NCI-H1436 treated with DMSO at 0.1 percent for 48 hours (cell line): ENCODE data around the gene GBX2.
A peak's percentile ranks its signal among the peaks of the same experiment; 100 is the strongest.

Source experiments
- DNase-seq: peaks from one replicate; lab custom pipeline; 2025; lab: John Stamatoyannopoulos, UW

GBX2 gene

GRCh38 chr2:236180831-236181453 is 12.8 kb upstream of the GBX2 start:
- DNase-seq, result no peak

GRCh38 chr2:236180076-236180816 is 12.1 kb upstream of the GBX2 start:
- DNase-seq, result no peak

DNA sequence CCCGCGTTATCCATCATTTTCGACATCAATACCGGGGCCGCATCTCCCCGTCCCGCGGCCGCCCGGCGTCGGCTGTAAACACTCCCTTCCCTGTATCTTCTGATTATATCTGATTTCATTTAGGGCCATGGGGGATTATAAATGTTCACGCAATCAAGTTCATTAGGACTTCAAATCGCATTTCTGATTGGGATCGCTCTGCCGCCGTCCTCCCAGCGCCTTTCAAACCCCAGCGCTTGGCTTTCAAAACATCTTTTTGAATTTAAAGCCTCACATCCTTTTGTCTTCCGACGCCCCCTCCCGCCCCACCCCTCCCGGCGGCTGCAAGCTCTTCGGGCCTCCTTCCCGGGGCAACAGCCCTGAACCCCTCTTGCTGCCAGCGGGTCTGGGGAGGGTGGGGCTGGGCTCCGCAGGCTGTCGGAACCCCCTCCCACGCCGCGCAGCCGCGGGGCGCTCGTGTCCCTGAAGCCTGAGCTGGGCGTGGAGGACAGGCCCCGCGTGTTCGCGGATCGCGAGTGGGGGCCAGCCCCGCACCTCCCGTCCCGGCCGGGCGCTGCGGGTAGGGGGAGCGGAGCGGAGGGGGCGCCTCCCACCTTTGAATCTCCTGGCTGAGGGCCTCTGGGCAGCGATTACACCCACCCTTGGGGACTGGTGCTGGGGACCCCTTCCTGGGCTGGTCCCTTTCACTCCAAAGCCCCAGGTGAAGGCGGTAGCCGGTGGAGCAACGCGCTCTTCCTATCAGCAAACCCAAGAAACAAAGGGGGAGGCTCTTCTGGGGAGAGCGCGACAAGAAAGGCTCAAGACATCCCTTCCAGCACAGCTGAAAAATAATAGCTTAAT is 11.3 kb upstream of the GBX2 start:
- no peak for DNase-seq

DNA sequence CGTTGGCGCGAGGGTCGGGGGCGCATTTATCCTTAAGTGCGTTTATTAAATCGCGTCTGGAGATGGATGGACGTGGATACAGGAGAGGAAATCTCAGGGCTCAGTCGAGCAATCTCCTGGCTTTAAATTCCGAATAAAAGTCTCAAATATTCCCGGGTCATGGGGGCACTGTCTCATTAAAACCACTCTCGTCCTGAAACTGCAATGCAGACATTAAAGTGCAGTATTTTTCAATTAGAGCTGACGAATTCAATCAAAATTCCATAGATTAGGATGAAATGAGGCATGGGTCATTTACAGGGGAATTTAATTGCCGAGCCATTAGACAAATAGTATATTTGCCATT is 10.7 kb upstream of the GBX2 start:
- no peak for DNase-seq

DNA sequence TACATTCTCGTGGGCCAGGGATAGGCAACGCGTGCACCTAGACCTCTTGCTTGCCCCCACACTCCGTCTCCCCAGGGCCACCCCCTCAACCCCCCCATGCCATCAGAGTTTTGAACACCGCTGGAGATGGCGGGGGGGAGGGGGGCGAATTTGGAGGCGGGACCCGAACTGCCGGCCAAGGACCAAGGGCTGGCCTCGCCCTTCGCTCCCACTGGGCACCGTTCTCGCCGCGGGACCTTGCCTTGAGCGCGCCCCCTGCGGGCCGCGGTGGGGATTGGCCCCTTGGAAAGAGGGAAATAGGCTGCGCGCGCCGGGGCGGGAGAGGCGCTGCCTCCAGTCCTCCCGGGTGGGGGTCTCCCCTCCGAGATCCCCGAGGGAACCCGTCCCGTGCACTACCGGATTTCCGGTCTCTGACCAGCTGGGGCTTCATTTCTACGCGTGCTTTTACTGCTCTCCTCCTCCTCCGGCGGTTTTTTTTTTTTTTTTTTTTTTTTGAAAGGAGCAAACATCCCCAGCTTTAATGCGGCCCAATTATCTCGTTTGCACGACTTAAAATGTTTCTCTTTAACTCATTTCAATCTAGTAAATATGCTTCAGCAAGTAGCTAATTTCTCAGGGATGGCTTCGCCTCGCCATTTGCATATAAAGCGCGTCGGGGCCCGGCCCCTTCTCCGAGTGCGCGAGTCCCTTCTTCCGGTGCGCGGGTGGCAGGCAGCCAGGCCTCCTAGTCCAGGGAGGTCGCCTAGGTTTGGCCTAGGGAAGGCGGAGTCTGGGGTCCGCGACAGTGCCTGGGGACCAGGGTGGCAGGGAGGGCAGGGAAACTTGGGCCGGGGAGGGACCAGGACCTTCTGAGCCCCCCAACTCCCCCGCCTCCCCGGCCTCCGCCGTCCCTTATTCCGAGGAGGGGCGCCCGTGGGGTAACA is 10.0 kb upstream of the GBX2 start:
- no peak for DNase-seq

DNA sequence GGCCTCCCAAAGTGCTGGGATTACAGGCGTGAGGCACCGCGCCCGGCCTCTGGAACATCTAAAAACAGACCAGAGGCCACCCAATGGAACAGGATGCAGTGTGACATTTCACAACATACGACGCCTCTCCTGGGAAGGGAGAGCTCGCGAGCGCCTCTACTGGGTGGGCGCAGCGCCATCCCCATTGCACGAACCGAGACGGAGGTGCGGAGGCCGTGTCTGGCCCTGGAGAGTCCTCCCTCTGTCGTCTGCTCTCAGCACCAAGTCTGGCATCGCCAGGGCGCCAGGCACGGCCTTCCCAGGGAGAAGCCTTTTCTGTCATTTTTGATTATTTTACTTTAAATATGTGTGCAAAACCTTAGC is 9.4 kb upstream of the GBX2 start:
- no peak for DNase-seq

- DNase-seq, result no peak
Observed at GRCh38 chr2:236176951-236177350, 8.8 kb upstream of the GBX2 start.

GRCh38 chr2:236176417-236176816 is 8.2 kb upstream of the GBX2 start:
- no peak for DNase-seq

DNA sequence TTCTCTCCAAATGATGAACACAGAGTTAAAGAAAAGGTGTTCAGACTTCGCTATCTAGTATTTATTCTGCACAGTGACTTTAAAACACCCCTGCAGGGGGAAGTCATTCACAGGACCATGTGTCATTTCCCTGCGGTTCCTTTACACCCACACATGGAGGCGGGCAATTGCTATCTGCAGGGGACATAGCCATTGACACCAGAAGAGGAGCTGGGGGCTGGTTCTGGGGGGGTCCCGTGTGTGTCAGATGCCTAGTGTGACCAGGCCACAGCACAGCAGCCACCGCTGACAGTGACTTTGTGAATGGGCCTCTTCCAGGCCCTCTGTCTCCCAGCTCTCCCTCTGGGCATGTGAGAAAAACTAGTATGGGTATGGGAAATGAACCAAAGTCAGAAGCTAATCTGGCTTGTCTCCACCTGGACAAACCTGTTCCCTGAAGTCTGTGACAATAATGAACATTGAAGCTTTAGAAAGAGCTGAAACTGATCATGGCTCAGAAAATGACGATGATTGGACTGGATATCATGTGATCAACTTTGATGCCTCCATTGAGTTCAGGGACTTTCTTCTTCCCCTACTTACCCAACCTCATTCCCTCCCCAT is 7.5 kb upstream of the GBX2 start:
- DNase-seq, result no peak

- DNase-seq, result no peak
Observed at GRCh38 chr2:236173729-236174607, 5.8 kb upstream of the GBX2 start.

GRCh38 chr2:236173036-236173728 is 5.0 kb upstream of the GBX2 start:
- no peak for DNase-seq

- DNase-seq, result no peak
Observed at GRCh38 chr2:236172255-236173035, 4.3 kb upstream of the GBX2 start.

DNA sequence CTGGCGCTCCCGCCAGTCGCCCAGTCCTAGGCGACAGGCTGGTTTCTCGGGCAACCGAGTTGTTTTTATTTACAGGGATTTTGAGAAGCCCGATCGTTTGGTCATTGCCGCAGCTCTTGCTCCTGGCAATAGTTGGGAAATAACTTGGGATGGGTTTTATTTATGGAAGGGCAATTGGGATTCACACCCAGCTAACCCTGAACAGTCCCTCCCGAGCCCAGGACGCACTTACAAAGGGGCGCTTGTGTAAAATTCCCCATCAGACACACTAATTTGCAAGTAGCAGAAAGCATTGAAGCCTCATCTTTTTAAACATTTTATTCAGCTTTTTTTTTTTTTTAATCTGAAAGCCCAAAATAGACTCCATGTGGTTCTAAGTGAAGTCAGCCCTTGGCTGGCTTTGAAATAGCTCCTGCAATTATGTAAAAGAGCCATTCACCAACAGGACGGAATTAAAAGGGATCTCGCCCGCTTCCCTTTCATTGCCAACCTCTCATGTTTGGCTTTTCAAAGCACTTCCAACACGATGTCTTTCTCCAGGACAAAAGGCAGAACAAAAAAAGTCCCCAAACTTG is 3.6 kb upstream of the GBX2 start:
- no peak for DNase-seq

DNA sequence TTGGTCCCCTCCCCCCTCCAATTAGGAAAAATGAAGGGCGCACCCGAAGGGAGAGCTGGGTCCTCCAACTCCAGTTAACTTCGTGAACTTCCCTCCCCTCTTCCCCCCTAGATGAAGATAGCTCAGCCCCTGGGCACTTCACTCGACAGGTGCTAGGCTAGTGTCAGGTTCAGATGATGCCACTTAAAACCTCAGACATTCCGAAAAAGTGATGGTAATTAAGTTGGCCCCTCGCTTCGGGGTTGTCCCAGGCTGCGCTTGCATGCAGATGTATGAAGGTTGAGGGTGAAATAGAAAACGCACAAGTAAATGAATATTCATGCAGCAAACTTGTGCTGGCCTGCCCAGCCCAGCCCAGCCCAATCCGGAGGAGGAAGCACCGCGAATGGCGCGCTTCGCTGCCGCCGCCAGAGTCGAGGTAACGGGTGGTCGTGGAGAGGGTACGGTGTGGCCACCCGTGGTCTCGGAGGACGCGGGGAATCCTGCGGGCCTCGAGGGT is 3.0 kb upstream of the GBX2 start:
- DNase-seq, result no peak

- no peak for DNase-seq
Observed at GRCh38 chr2:236170590-236171165, 2.5 kb upstream of the GBX2 start.

- DNase-seq, result no peak
Observed at GRCh38 chr2:236169741-236170589, 1.8 kb upstream of the GBX2 start.

- peak; percentile 15 for DNase-seq
Observed at GRCh38 chr2:236169151-236169721, 1.1 kb upstream of the GBX2 start.
